H1 (cell line): ENCODE results near the gene MAGEC3. TPM values are rescaled to one million over a fixed set of nuclear protein-coding genes. Genes with fewer than 3 reads are reported as not detected.

Source experiments
- CTCF ChIA-PET: fragments of 300-600 bp; sonication (Branson Sonifier 250); formaldehyde crosslinking; loops from one replicate; lab custom pipeline; 2021; ENCODE audit not compliant: partially characterized antibody; lab: Charles Lee
- POLR2A ChIA-PET: fragments of 300-600 bp; sonication (Branson Sonifier 250); formaldehyde crosslinking; loops from one replicate; lab custom pipeline; 2021; ENCODE audit warnings: inconsistent platforms; ENCODE audit not compliant: partially characterized antibody; lab: Charles Lee
- DNase-seq, 2 experiments: peaks; one replicate each; pipeline versions ENCODE4 v3.0.0 to v3.0.0-alpha.2; 2010 to 2022; ENCODE audit warnings: low spot score in 2 of 2, low read depth in 1 of 2, mixed read lengths in 1 of 2
- FAIRE-seq: peaks from 2 replicates; lab custom pipeline; 2011; peaks lifted over from hg19 to GRCh38; lab: Jason Lieb, UNC
- H2AFZ ChIP-seq: 2 replicates; pipeline ENCODE4 v1.8.1; 2012; ENCODE audit warnings: low read length, inconsistent platforms
- H2AK5ac ChIP-seq: 2 replicates; pipeline ENCODE4 v1.6.1; 2013; ENCODE audit warnings: low read depth, low read length
- H2BK120ac ChIP-seq: replicated peaks from 2 replicates; pipeline ENCODE3; 2013; ENCODE audit warnings: low read depth, low read length, inconsistent platforms
- H2BK12ac ChIP-seq: 2 replicates; pipeline ENCODE4 v1.6.1; 2013; ENCODE audit warnings: low read depth, low read length
- H2BK15ac ChIP-seq: 2 replicates; pipeline ENCODE4 v1.6.1; 2013; ENCODE audit warnings: low read length
- H2BK20ac ChIP-seq: 2 replicates; pipeline ENCODE4 v1.6.1; 2013; ENCODE audit warnings: low read length
- H2BK5ac ChIP-seq: 2 replicates; pipeline ENCODE4 v1.6.1; 2013; ENCODE audit warnings: low read depth, low read length
- H3K14ac ChIP-seq: 2 replicates; pipeline ENCODE4 v1.6.1; 2013; ENCODE audit warnings: inconsistent platforms; ENCODE audit not compliant: insufficient read length
- H3K18ac ChIP-seq: 2 replicates; pipeline ENCODE4 v1.6.1; 2013; ENCODE audit warnings: low read length; ENCODE audit errors: extremely low read depth
- H3K23ac ChIP-seq: 2 replicates; pipeline ENCODE4 v1.6.1; 2013; ENCODE audit warnings: inconsistent platforms; ENCODE audit not compliant: insufficient read length
- H3K23me2 ChIP-seq: 2 replicates; pipeline ENCODE4 v1.6.1; 2013; ENCODE audit warnings: low read depth, low read length
- H3K27ac ChIP-seq: 2 replicates; pipeline ENCODE4 v1.6.1; 2011; ENCODE audit warnings: low read depth, low read length, inconsistent platforms
- H3K27me3 ChIP-seq, 4 experiments: replicated peaks in 1 of 4; 1 replicate in 1 of 4; 2 replicates in 3 of 4; pipeline versions ENCODE4 v1.6.1 to v1.8.1; 2011 to 2013; ENCODE audit warnings: low read length in 3 of 4, mild to moderate bottlenecking in 3 of 4, inconsistent platforms in 2 of 4, mixed read lengths in 2 of 4, moderate library complexity in 1 of 4; ENCODE audit not compliant: control insufficient read depth in 3 of 4, insufficient read depth in 3 of 4; ENCODE audit errors: extremely low read depth in 1 of 4
- H3K36me3 ChIP-seq, 4 experiments: 2 replicates each; pipeline versions ENCODE4 v1.6.1 to v1.8.1; 2011 to 2013; ENCODE audit warnings: mild to moderate bottlenecking in 4 of 4, low read length in 3 of 4, moderate library complexity in 2 of 4, control low read depth in 1 of 4, inconsistent platforms in 1 of 4; ENCODE audit not compliant: insufficient read depth in 4 of 4, control insufficient read depth in 2 of 4
- H3K4ac ChIP-seq: replicated peaks from 2 replicates; pipeline ENCODE3; 2013; ENCODE audit warnings: low read length, low read depth, mixed read lengths, inconsistent platforms; ENCODE audit not compliant: insufficient read length
- H3K4me1 ChIP-seq, 4 experiments: replicated peaks in 1 of 4; 1 replicate in 1 of 4; 2 replicates in 3 of 4; pipeline versions ENCODE4 v1.6.1 to v1.8.1; 2011 to 2013; ENCODE audit warnings: low read length in 3 of 4, inconsistent platforms in 2 of 4, mixed read lengths in 1 of 4; ENCODE audit not compliant: insufficient read depth in 4 of 4, control insufficient read depth in 3 of 4
- H3K4me2 ChIP-seq, 2 experiments: 2 replicates each; pipeline versions ENCODE4 v1.6.1 to v1.8.1; 2011 to 2013; ENCODE audit warnings: low read depth in 2 of 2, low read length in 2 of 2, control low read depth in 1 of 2, inconsistent platforms in 1 of 2, mild to moderate bottlenecking in 1 of 2; ENCODE audit not compliant: insufficient read depth in 1 of 2
- H3K4me3 ChIP-seq, 4 experiments: fragments of 200-600, 300-600 bp in 1 of 4; sonication (generic), shearing (Covaris generic), sonication (Bioruptor Twin) in 1 of 4; 2 replicates each; pipeline versions ENCODE4 v1.5.1 to v1.8.1; 2011 to 2016; ENCODE audit warnings: low read length in 4 of 4, low read depth in 3 of 4, control low read depth in 2 of 4, inconsistent platforms in 2 of 4, mild to moderate bottlenecking in 2 of 4, mixed read lengths in 1 of 4, moderate library complexity in 1 of 4; ENCODE audit not compliant: insufficient read depth in 2 of 4; ENCODE audit errors: extremely low read depth in 1 of 4
- H3K56ac ChIP-seq: replicated peaks from 2 replicates; pipeline ENCODE3; 2013; ENCODE audit warnings: low read depth, mild to moderate bottlenecking, mixed read lengths, low read length, inconsistent platforms; ENCODE audit not compliant: insufficient read length
- H3K79me1 ChIP-seq: 2 replicates; pipeline ENCODE4 v1.6.1; 2013; ENCODE audit warnings: low read depth, low read length, control low read depth
- H3K79me2 ChIP-seq, 2 experiments: 2 replicates each; pipeline versions ENCODE4 v1.6.1 to v1.8.1; 2012 to 2013; ENCODE audit warnings: low read length in 2 of 2, mild to moderate bottlenecking in 2 of 2, inconsistent platforms in 1 of 2; ENCODE audit not compliant: insufficient read depth in 2 of 2, control insufficient read depth in 1 of 2
- H3K9ac ChIP-seq, 4 experiments: replicated peaks in 1 of 4; 1 replicate in 1 of 4; 2 replicates in 3 of 4; pipeline versions ENCODE4 v1.6.1 to v1.8.1; 2011 to 2013; ENCODE audit warnings: low read depth in 3 of 4, low read length in 3 of 4, control low read depth in 2 of 4, mild to moderate bottlenecking in 2 of 4, moderate library complexity in 2 of 4, inconsistent platforms in 1 of 4; ENCODE audit errors: extremely low read depth in 1 of 4
- H3K9me3 ChIP-seq, 2 experiments: 2 replicates each; pipeline versions ENCODE4 v1.6.1 to v1.8.1; 2012 to 2013; ENCODE audit warnings: mild to moderate bottlenecking in 2 of 2, moderate library complexity in 2 of 2, control low read depth in 1 of 2, inconsistent platforms in 1 of 2, low read depth in 1 of 2, low read length in 1 of 2, mixed read lengths in 1 of 2; ENCODE audit not compliant: insufficient read depth in 2 of 2
- H4K20me1 ChIP-seq, 2 experiments: replicated peaks in 1 of 2; 2 replicates each; pipeline versions ENCODE3 to v1.8.1; 2011 to 2013; ENCODE audit warnings: inconsistent platforms in 2 of 2, low read length in 2 of 2, mild to moderate bottlenecking in 1 of 2; ENCODE audit not compliant: insufficient read depth in 2 of 2, control insufficient read depth in 1 of 2
- H4K5ac ChIP-seq: 2 replicates; pipeline ENCODE4 v1.6.1; 2013; ENCODE audit warnings: low read length, low read depth, mixed read lengths, inconsistent platforms; ENCODE audit not compliant: insufficient read length
- H4K8ac ChIP-seq: 2 replicates; pipeline ENCODE4 v1.8.0; 2013; ENCODE audit warnings: mild to moderate bottlenecking, moderate library complexity, low read length, inconsistent platforms; ENCODE audit not compliant: insufficient read depth; ENCODE audit errors: extremely low read depth
- H4K91ac ChIP-seq: replicated peaks from 2 replicates; pipeline ENCODE3; 2013; ENCODE audit warnings: low read length, mixed read lengths, inconsistent platforms; ENCODE audit not compliant: insufficient read length
- ASH2L ChIP-seq: fragments of 200-600, 300-600 bp; sonication (generic); IDR thresholded peaks from one replicate; pipeline ENCODE4 v1.7.1; 2017; ENCODE audit warnings: low read length
- CTBP2 ChIP-seq: IDR thresholded peaks from 2 replicates; pipeline ENCODE4 v1.7.0; 2011; ENCODE audit warnings: borderline replicate concordance, mild to moderate bottlenecking, moderate library complexity, mixed read lengths, low read length; ENCODE audit not compliant: insufficient read depth, insufficient read length
- POLR2A ChIP-seq, 2 experiments: IDR thresholded peaks; 1 replicate in 1 of 2; 2 replicates in 1 of 2; pipeline ENCODE4 v1.6.1; 2011; ENCODE audit warnings: low read depth in 2 of 2, low read length in 2 of 2, mild to moderate bottlenecking in 2 of 2; ENCODE audit errors: control extremely low read depth in 1 of 2
- WGBS, 2 experiments: shearing (Covaris generic) in 1 of 2; methylation state at CpG; one replicate each; pipeline versions ENCODE4 v1.1.6 to v1.1.7; 2013 to 2015; ENCODE audit warnings: low lambda C conversion rate in 2 of 2, mixed read lengths in 2 of 2, inconsistent platforms in 1 of 2, low coverage in 1 of 2, missing lambda C conversion rate in 1 of 2; ENCODE audit not compliant: insufficient replicate concordance in 2 of 2, insufficient coverage in 1 of 2, insufficient read length in 1 of 2; ENCODE audit errors: extremely low coverage in 1 of 2, missing lambda C conversion rate in 1 of 2; 5-methylcytosine and 5-hydroxymethylcytosine counted together
- polyA plus RNA-seq, 7 experiments: library from polyadenylated mRNA; depleted of rRNA in 3 of 7; stranded (reverse) in 5 of 7; unstranded in 2 of 7; fragments of >200 nt in 5 of 7; fragments of 200-250 nt in 2 of 7; gene quantifications; 1 replicate in 5 of 7; 2 replicates in 1 of 7; 4 replicates in 1 of 7; pipeline versions ENCODE4 v1.2.1 to v1.2.3, GENCODE V29; 2011 to 2013; ENCODE audit warnings: missing spikeins in 2 of 7, mixed read lengths in 2 of 7
- total RNA-seq: library from RNA; stranded (reverse); fragmentation: NEBNext Ultra II Directional; extraction: Animal tissue kit (Norgen Biotek cat#: 25700); gene quantifications from 2 replicates; pipeline ENCODE4 v1.2.1, GENCODE V29; 2021
- TF ChIP-seq, protein P1 (sequence below): IDR thresholded peaks from 2 replicates; pipeline ENCODE4 v1.6.1; 2012; ENCODE audit warnings: inconsistent platforms

Gene MAGEC3
- total and polyA plus RNA-seq, 2 of the 8 experiments (the other 6 are each of a cell fraction or from before 2014, with no cell fraction given): not detected

DNA sequence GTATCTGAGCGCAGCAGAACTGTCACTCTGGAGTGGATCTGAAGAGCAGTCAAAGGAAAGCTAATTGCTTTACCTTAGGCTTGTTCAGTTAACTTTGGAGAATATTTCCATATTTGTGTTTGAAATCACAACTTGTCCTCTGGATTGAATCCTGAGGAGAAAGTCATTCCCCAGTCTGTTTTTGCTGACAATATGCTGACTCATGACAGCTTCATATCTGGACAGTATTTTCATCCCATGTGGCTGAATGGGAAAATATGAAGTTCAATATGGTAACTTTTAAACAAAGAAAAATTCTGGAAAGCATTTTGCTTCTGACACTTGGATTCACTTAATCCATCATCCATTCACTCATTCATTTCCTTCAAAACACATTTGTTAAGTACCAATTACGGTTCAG, 46.3 kb upstream of the MAGEC3 start:
- no peak for DNase-seq
- no peak overlapping the region for H3K4ac ChIP-seq
- H3K4me3 ChIP-seq: no peak overlapping the region
- no peak overlapping the region for H2BK5ac ChIP-seq
- no peak overlapping the region for H3K18ac ChIP-seq
- H2AFZ ChIP-seq: no peak overlapping the region
- H3K36me3 ChIP-seq: no peaks in the 10 kb centered on the region
- ChIA-PET POLR2A (no interaction called here), CTCF (no interaction called here)
- 71% methylated on average over 2 of the region's 2 CpGs; no CpG with 5 or more reads in 1 of the 2 experiments for WGBS, 2 experiments
- no peaks in the 10 kb centered on the region for H4K20me1 ChIP-seq
- no peak overlapping the region for H3K27ac ChIP-seq
- H3K4me1 ChIP-seq: no peaks in the 10 kb centered on the region
- H3K56ac ChIP-seq: no peak overlapping the region
- no peak overlapping the region for H4K8ac ChIP-seq
- H3K79me1 ChIP-seq: no peaks in the 10 kb centered on the region
- H3K79me2 ChIP-seq: no peaks in the 10 kb centered on the region
- no peak overlapping the region for H2BK12ac ChIP-seq
- FAIRE-seq: no peak
- H2BK120ac ChIP-seq: no peak overlapping the region
- no peak overlapping the region for H3K4me2 ChIP-seq
- no peak overlapping the region for H4K91ac ChIP-seq
- no peak overlapping the region for H2BK15ac ChIP-seq
- no peak overlapping the region for H4K5ac ChIP-seq
- H3K9ac ChIP-seq: no peak overlapping the region
- no peak overlapping the region for H3K14ac ChIP-seq
- no peaks in the 10 kb centered on the region for H3K27me3 ChIP-seq
- no peaks in the 10 kb centered on the region for H3K23me2 ChIP-seq
- no peaks in the 10 kb centered on the region for H3K9me3 ChIP-seq
- H3K23ac ChIP-seq: no peak overlapping the region
- H2AK5ac ChIP-seq: no peak overlapping the region
- H2BK20ac ChIP-seq: no peak overlapping the region
- TF ChIP-seq CTBP2 (no peak), POLR2A (IDR thresholded peaks at IDR 0.05; ENCODE audit: control extremely low read depth in 1 of 2, low read depth in 2 of 2, low read length in 2 of 2) (no peak), ASH2L (no peak)
- TF ChIP-seq, protein P1, sequence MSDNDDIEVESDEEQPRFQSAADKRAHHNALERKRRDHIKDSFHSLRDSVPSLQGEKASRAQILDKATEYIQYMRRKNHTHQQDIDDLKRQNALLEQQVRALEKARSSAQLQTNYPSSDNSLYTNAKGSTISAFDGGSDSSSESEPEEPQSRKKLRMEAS: no peak
